ENCODE measurements around the gene PLEKHG3.

PLEKHG3 gene

GRCh38 chr14:64766430-64767151 lies 62.4 kb downstream of the PLEKHG3 start:
- DNase-seq: no peak

- DNase-seq: no peak
These were observed 63.2 kb downstream of the PLEKHG3 start for GRCh38 chr14:64767215-64767964.

GRCh38 chr14:64768401-64769095 lies 64.3 kb downstream of the PLEKHG3 start:
- DNase-seq: no peak

GRCh38 chr14:64769096-64770020 lies 65.1 kb downstream of the PLEKHG3 start:
- no peak for DNase-seq

GRCh38 chr14:64770751-64771150 lies 66.5 kb downstream of the PLEKHG3 start:
- no peak for DNase-seq

GRCh38 chr14:64771161-64771560 lies 66.9 kb downstream of the PLEKHG3 start:
- DNase-seq: no peak

- DNase-seq: no peak
These were observed 68.2 kb downstream of the PLEKHG3 start for GRCh38 chr14:64772397-64772950.

- DNase-seq: no peak
These were observed 68.8 kb downstream of the PLEKHG3 start for GRCh38 chr14:64773046-64773445.

- DNase-seq: no peak
These were observed 69.4 kb downstream of the PLEKHG3 start for GRCh38 chr14:64773577-64773976.

- DNase-seq: no peak
These were observed 70.0 kb downstream of the PLEKHG3 start for GRCh38 chr14:64774272-64774671.

GRCh38 chr14:64775081-64775777 lies 71.0 kb downstream of the PLEKHG3 start:
- DNase-seq: no peak

- no peak for DNase-seq
These were observed 73.2 kb downstream of the PLEKHG3 start for GRCh38 chr14:64777461-64777860.

- no peak for DNase-seq
These were observed 74.0 kb downstream of the PLEKHG3 start for GRCh38 chr14:64778104-64778754.

- no peak for DNase-seq
These were observed 75.2 kb downstream of the PLEKHG3 start for GRCh38 chr14:64779472-64779871.

- DNase-seq: no peak
These were observed 78.0 kb downstream of the PLEKHG3 start for GRCh38 chr14:64782196-64782595.

GRCh38 chr14:64784006-64784405 lies 79.8 kb downstream of the PLEKHG3 start:
- no peak for DNase-seq

GRCh38 chr14:64786296-64787149 lies 82.3 kb downstream of the PLEKHG3 start:
- DNase-seq: no peak

- DNase-seq: no peak
These were observed 83.4 kb downstream of the PLEKHG3 start for GRCh38 chr14:64787619-64788018.

- no peak for DNase-seq
These were observed 84.5 kb downstream of the PLEKHG3 start for GRCh38 chr14:64788706-64789105.

- DNase-seq: no peak
These were observed 85.5 kb downstream of the PLEKHG3 start for GRCh38 chr14:64789696-64790095.

Data from activated CD4-positive, alpha-beta T cell treated with anti-CD3 and anti-CD28 coated beads, Interleukin-2, amount 50 U/mL, for 1 hour (primary cell).